HUES6 (cell line): ENCODE data around the gene KCNMA1.

Experiments
- H3K27ac ChIP-seq: 2 replicates; pipeline ENCODE4 v1.7.0; 2013; ENCODE audit warnings: low read depth, mild to moderate bottlenecking, low read length, inconsistent platforms
- H3K27me3 ChIP-seq: 2 replicates; pipeline ENCODE4 v1.6.1; 2013; ENCODE audit warnings: low read length; ENCODE audit not compliant: control insufficient read depth, insufficient read depth
- H3K36me3 ChIP-seq: 2 replicates; pipeline ENCODE4 v1.6.1; 2013; ENCODE audit warnings: low read length; ENCODE audit not compliant: control insufficient read depth, insufficient read depth
- H3K4me1 ChIP-seq: 2 replicates; pipeline ENCODE4 v1.6.1; 2013; ENCODE audit warnings: low read length; ENCODE audit not compliant: control insufficient read depth, insufficient read depth
- H3K4me3 ChIP-seq: 2 replicates; pipeline ENCODE4 v1.5.1; 2013; ENCODE audit warnings: low read depth, low read length
- H3K9ac ChIP-seq: one replicate; pipeline ENCODE4 v1.6.1; 2013; ENCODE audit warnings: mild to moderate bottlenecking, low read length
- H3K9me3 ChIP-seq: 2 replicates; pipeline ENCODE4 v1.6.1; 2013; ENCODE audit warnings: low read depth, low read length; ENCODE audit not compliant: control insufficient read depth, insufficient read depth

Gene KCNMA1

GRCh38 chr10:77120666-77121376 is 516.8 kb downstream of the KCNMA1 start:
- H3K9ac ChIP-seq: no peak overlapping the region
- H3K36me3 ChIP-seq: no peaks in the 10 kb centered on the region
- 0 out of 2 replicates have a peak, but pooled peaks cover 3% of the 10 kb centered on the region for H3K27me3 ChIP-seq
- peaks cover 5% of the 10 kb centered on the region for H3K4me1 ChIP-seq
- no peaks in the 10 kb centered on the region for H3K9me3 ChIP-seq
- H3K4me3 ChIP-seq: no peak overlapping the region
- H3K27ac ChIP-seq: no peak overlapping the region

- Histone ChIP-seq H3K9me3 (no peaks in the 10 kb centered on the region), H3K27ac (no peak overlapping the region), H3K36me3 (no peaks in the 10 kb centered on the region), H3K4me3 (no peak overlapping the region), H3K4me1 (peaks cover 13% of the 10 kb centered on the region), H3K9ac (no peak overlapping the region), H3K27me3 (0 out of 2 replicates have a peak, but pooled peaks cover 3% of the 10 kb centered on the region)
Observed at GRCh38 chr10:77120012-77120411, 517.6 kb downstream of the KCNMA1 start.

- peaks cover 22% of the 10 kb centered on the region for H3K4me1 ChIP-seq
- H3K27ac ChIP-seq: no peak overlapping the region
- H3K9me3 ChIP-seq: no peaks in the 10 kb centered on the region
- H3K9ac ChIP-seq: no peak overlapping the region
- H3K4me3 ChIP-seq: no peak overlapping the region
- H3K36me3 ChIP-seq: no peaks in the 10 kb centered on the region
- H3K27me3 ChIP-seq: 0 out of 2 replicates have a peak, but pooled peaks cover 3% of the 10 kb centered on the region
Observed at GRCh38 chr10:77118603-77119282, 518.9 kb downstream of the KCNMA1 start.

GRCh38 chr10:77117501-77117900 is 520.1 kb downstream of the KCNMA1 start:
- Histone ChIP-seq H3K4me3 (no peak overlapping the region), H3K4me1 (peaks cover 23% of the 10 kb centered on the region), H3K27ac (no peak overlapping the region), H3K9me3 (no peaks in the 10 kb centered on the region), H3K9ac (no peak overlapping the region), H3K36me3 (no peaks in the 10 kb centered on the region), H3K27me3 (0 out of 2 replicates have a peak, but pooled peaks cover 3% of the 10 kb centered on the region)

GRCh38 chr10:77116904-77117303 is 520.7 kb downstream of the KCNMA1 start:
- Histone ChIP-seq H3K4me3 (no peak overlapping the region), H3K36me3 (no peaks in the 10 kb centered on the region), H3K9ac (no peak overlapping the region), H3K27ac (no peak overlapping the region), H3K4me1 (peaks cover 28% of the 10 kb centered on the region), H3K27me3 (0 out of 2 replicates have a peak, but pooled peaks cover 3% of the 10 kb centered on the region), H3K9me3 (no peaks in the 10 kb centered on the region)

- Histone ChIP-seq H3K36me3 (no peaks in the 10 kb centered on the region), H3K9me3 (no peaks in the 10 kb centered on the region), H3K4me3 (peak overlapping the region; percentile 18; the same call in 1 of the 2 replicates), H3K9ac (peak overlapping the region; percentile 50), H3K27ac (0 out of 2 replicates have a peak overlapping the region, but pooled peaks have one; percentile 49), H3K4me1 (peaks cover 46% of the 10 kb centered on the region), H3K27me3 (0 out of 2 replicates have a peak, but pooled peaks cover 3% of the 10 kb centered on the region)
Observed at GRCh38 chr10:77114181-77114821, 523.3 kb downstream of the KCNMA1 start.

- no peaks in the 10 kb centered on the region for H3K9me3 ChIP-seq
- no peak overlapping the region for H3K9ac ChIP-seq
- no peaks in the 10 kb centered on the region for H3K27me3 ChIP-seq
- no peaks in the 10 kb centered on the region for H3K36me3 ChIP-seq
- H3K4me3 ChIP-seq: no peak overlapping the region
- H3K4me1 ChIP-seq: peaks cover 55% of the 10 kb centered on the region
- no peak overlapping the region for H3K27ac ChIP-seq
Observed at GRCh38 chr10:77111611-77112550, 525.7 kb downstream of the KCNMA1 start.

- Histone ChIP-seq H3K27ac (no peak overlapping the region), H3K4me3 (no peak overlapping the region), H3K9ac (no peak overlapping the region), H3K9me3 (no peaks in the 10 kb centered on the region), H3K4me1 (peaks cover 50% of the 10 kb centered on the region), H3K27me3 (no peaks in the 10 kb centered on the region), H3K36me3 (no peaks in the 10 kb centered on the region)
Observed at GRCh38 chr10:77110757-77111156, 526.9 kb downstream of the KCNMA1 start.

- Histone ChIP-seq H3K9me3 (no peaks in the 10 kb centered on the region), H3K4me3 (no peak overlapping the region), H3K27ac (no peak overlapping the region)
Observed at GRCh38 chr10:77109351-77109994, 528.1 kb downstream of the KCNMA1 start.

GRCh38 chr10:77106676-77107075 is 530.9 kb downstream of the KCNMA1 start:
- no peaks in the 10 kb centered on the region for H3K9me3 ChIP-seq
- peaks cover 29% of the 10 kb centered on the region for H3K4me1 ChIP-seq
- no peak overlapping the region for H3K9ac ChIP-seq
- H3K4me3 ChIP-seq: no peak overlapping the region
- H3K27me3 ChIP-seq: peaks cover 14% of the 10 kb centered on the region
- H3K27ac ChIP-seq: no peak overlapping the region
- H3K36me3 ChIP-seq: no peaks in the 10 kb centered on the region

More at GRCh38 chr10:77109351-77109994, 528.1 kb downstream of the KCNMA1 start:
- Histone ChIP-seq H3K4me1 (peaks cover 41% of the 10 kb centered on the region), H3K36me3 (no peaks in the 10 kb centered on the region), H3K9ac (no peak overlapping the region), H3K27me3 (peaks cover under 1% of the 10 kb centered on the region; the same call in 1 of the 2 replicates)
